NCI-H446 treated with DMSO at 0.1 percent for 48 hours (cell line): Measurements from ENCODE around the gene LEFTY1.
A peak's percentile ranks its signal among the peaks of the same experiment; 100 is the strongest.

Experiments
- DNase-seq: peaks from one replicate; lab custom pipeline; 2025; lab: John Stamatoyannopoulos, UW

The LEFTY1 gene

DNA sequence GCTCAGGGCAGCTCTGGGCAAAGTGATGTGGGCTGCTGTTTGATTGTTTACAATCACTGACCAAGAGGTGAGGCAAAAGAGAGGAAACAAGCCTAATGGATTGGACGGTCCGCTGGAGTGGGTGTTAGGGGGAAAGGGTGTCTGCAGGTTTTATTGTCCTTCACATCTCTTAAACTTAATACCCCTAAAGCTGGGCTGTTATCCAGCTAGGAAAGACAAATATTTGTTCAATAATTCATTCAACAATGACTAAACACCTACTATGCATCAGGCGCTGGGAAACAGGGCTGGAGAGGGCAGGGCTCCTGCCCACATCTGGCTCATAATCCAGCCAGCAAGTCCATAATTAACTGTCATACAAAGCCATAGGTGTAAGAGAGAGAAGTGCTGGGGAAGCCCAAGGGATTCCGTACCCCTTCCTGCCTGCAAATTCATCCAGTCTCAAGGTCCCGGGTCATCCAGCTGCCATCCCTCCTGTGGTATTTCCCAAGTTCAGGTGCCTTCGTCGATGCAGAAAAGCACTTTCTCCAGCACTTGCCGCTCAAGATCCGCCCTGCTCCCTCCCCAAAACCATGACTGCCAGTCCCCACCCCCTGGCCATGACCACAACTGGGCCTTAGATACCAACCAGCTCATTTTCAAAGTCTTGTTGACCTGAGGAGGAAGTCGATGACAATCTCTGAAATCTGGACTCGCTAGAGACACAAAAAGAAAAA is 17.4 kb downstream of the LEFTY1 start:
- no peak for DNase-seq

DNA sequence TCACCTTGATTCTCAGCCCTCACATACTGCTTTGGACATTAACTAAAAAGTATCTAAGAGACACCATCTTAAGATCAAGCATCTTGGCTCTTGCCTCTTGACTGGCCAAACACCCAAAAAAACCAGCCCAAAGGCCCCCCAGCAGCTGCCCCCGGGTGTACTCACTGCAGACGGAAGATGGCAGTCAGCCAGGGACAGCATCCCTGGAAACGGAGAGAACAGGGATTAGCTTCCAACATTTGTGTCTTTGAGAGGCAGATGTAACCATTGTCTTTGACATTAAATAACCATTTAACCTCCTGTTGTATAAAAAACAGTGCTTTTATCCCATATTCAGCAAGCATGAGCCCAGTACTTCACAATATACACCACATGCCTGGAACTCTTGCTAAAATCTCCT is 18.0 kb downstream of the LEFTY1 start:
- DNase-seq = no peak

DNA sequence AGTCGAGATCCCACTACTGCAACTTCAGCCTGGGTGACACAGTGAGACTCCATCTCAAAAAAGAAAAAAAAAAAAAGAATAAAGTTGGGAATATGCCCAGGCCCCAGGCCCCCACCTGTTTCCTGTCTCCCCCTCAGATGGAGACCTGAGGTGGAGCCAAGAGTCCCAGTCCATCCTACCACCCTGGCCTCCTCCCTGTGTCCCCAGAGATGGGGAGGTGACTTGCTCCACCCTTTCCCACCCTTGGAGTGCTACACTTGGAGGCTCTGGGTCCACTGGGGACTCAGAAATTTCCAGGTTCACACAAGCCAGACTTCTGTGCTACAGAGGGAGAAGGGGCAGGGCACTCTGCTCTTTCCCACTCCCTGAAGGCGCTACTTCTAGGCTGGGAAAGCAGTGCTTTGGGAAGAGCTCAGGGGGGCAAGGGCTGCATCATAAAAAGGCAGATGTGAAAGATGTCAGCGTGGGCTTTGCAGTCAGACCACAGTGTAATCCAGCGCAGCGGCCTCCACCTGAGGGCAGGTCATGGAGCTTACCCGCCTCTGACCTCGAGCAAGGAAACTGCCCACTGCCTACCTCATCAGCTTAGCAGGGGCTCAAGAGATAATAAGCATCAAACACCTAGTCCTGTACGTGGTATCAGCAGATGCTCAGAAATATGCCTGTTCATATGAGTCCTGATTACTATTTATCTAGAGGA is 20.2 kb downstream of the LEFTY1 start:
- no peak for DNase-seq

DNA sequence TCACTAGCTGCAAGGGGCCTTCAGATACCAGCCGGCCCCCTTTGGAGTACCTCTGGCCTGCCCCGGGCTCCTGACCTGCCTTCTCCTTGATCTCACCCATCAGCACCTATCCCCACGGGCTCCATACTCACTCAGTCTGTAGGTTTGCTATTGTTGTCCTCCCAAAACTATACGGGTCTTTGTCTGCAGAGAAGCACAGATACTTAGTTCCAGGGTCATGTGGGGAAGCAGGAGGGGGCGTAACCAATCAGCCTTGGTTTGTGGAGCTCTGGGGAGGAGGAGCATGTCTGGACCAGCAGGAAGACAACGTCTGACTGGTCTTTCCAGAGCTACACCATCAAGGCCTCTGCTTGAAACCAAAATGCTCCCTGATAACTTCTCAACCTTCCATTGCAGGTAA is 22.0 kb downstream of the LEFTY1 start:
- no peak for DNase-seq

DNA sequence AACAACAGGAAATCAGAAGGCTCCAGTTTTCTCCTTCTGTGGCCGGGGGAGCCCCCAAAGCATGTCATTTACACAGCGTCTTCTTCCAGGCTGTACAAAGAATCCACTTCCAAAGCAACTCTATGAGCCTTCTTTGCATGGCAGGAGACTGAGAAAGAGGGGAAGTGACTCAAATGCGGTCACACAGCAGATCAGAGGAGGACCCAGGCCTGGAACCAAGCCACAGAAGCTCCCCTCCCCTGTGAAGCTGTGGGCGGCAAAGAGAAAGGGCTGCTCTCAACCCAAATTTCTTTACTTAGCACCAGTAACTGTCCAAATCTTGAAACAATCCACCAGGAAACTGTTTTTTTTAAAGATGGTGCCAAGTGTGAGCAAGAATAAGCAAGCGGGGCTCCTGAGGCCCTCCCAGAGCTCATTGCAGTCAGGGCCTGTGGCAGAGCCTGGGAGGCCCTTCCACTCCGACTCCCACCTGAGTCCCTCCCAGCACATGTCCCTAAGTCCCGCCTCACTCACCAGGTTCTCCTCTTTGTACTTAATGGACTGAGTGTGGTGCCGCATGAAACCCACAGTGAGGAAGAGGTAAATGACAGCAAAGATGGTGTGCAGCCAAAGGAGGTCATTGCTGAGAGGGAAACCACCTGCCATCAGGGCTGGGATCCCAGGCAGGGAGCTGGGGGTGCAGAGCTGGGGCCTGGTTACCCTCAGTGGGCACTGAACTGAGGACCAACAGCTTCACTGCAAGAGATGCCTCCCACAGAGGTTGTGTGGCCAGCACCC is 22.7 kb downstream of the LEFTY1 start:
- DNase-seq = no peak

DNA sequence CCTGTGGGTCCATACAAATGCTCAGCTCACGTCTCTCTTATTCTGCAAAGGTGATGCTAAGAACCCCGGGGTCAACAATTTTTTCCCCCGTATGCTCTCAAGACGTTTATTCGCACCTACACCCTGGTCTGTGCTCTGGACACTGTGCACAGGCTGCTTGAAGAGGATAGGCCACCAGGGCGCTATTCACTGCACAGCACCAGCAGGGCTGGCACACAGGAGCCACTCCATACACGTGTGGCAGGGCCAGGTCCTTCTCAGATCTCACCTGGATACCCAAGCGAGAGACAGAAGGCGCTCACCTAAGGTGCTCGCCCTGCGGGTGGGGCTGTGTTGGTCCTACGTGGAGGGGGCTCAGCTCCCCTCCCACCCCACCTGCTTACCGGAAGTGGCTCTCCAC is 23.4 kb downstream of the LEFTY1 start:
- no peak for DNase-seq

DNA sequence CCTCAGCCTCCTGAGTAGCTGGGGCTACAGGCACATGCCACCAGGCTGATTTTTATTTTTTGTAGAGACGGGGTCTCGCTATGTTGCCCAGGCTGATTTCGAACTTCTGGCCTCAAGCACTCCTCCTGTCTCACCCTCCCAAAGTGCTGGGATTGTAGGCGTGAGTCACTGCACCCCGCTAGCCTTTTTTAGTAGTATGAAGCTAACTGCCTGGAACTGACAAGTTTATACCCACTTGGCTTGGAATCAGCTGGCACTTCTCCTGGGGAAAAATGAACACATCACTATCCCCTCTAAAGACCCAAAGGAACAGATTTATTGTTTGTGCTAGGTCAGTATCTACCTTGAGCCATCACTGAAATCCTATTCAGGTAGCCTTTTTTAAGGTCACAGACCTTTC is 25.8 kb downstream of the LEFTY1 start:
- DNase-seq = peak; percentile 21

DNA sequence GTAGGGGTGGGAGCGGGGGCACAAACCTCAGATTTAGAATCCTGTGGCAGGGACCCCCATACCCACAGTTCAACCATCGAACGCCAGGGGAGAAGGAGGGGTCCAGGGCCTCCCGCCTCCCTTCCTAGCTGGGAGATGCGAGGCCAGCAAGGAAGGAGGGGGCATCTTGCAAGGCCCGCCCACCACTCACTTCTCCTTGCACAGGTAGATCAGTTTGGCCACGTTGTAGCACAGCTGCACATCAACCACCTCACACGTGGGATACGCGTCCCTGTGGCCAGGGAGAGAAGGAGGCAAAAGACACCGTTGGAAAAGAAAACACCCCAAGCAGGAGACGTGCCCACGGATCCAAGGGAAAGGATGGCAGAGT is 26.4 kb downstream of the LEFTY1 start:
- DNase-seq = no peak

DNA sequence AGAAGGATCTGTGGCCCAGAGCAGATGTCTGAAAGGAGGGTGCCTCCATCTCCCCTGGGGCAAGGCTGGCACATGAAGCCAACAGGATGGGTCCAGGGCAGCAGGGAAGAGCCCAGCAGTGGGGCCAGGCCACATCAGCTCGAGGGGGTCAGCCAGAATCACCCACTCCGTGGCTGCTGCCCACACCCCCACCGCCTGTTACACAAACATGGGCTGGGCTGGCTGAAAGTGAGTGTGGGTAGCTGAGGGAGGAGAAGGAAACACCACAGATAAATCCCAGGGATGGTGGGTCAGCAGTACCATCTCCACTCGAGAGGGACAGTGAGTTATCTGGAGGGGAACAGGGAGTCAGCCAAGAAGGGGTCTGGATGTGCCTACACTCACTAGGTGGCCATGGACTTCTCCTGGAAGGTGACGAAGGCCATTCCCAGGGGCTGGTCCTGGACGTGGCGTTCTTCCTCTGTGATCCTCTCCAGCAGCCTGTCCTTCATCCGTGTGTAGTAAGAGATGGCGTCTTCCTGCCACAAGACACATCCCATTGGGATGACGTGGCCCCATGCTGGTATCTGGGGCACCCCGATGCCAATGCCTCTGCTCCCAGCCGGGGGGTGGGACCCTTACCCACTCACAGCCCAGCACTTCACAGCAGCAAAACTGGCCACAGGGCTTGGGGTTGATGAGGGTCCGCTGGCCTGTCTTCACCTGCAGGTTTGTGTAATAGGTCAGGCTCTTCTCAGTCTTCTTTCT is 26.9 kb downstream of the LEFTY1 start:
- no peak for DNase-seq

DNA sequence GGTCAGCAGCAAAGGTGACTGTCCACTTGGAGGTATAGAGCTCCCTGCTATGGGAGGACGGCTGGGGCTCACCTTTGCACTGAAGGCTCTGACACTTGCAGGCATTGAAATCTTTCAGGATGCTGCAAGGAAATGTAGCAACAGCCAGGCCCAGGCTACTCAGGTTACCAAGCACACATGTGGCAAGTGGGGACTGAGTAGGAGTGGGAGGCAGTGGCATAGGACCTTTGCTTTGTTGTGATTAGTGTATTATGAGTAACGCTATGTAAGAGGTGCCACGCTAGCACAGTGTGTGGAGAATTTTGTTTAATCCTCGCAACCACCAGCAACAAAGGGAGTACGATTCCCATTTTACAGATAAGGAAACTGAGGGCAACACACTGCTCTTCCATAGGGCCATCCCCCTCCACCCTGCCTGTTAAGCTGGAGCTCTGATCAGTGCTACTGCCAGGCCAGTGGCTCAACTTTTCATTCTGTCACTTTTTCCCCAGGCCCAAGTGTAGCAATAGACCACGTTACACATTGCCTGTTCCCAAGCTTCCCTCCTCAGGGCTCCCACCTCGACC is 28.0 kb downstream of the LEFTY1 start:
- DNase-seq = no peak

DNA sequence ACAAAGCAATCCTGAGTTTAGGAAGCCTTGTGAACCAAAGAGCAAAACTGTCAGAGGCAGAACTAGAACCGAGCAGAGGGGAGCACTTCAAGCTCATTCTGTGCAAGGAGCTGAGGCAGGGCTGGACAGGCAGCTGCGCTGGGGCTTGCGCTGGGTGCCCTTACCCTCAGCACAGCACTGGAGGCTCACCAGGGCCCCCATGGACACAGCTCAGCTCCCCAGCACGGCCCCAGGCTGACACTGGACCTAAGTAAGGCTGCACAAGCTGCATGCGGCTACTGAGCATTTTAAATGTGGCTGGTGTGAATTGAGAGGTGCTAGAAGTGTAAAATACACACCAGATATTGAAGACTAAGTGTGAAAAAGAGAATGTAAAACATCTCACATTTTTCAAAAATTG is 28.8 kb downstream of the LEFTY1 start:
- no peak for DNase-seq

DNA sequence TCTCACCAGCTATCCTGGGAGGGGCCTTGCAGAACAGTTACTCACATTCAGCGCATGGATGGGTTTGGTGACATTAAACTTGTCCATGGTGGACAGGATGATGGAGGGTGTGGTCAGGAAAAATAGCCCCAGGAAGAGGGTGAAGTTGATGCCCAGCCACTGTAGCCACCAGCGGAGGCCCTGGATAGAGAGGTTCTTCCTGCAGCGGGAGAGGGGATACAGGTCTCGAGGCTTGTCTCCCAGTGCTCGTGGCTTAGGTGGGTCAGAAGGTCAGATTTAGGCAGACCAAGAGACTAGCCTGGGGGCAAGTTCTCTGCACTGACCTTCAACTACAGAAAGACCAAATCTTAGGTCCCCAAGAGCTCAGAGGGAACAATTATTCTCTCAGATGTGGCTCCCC is 29.8 kb downstream of the LEFTY1 start:
- no peak for DNase-seq

DNA sequence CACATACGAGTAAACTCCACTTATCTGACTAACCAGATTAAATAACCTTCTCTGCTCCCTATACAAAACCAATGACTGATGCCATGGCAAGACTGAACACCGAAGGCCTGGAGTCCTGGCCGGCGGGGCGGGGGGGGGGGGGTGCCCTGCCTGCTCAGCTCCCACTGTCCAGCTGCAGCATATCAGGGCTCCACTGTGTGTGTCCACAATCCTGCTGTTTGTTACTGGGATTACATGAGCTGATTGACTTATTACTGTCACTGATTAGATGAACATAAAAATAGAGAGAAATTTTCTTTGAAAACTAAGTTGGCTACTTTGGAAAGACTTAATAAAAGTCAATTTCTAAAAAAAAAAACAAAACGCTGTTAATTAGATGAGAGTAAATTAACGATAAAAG is 31.7 kb downstream of the LEFTY1 start:
- DNase-seq = no peak

DNA sequence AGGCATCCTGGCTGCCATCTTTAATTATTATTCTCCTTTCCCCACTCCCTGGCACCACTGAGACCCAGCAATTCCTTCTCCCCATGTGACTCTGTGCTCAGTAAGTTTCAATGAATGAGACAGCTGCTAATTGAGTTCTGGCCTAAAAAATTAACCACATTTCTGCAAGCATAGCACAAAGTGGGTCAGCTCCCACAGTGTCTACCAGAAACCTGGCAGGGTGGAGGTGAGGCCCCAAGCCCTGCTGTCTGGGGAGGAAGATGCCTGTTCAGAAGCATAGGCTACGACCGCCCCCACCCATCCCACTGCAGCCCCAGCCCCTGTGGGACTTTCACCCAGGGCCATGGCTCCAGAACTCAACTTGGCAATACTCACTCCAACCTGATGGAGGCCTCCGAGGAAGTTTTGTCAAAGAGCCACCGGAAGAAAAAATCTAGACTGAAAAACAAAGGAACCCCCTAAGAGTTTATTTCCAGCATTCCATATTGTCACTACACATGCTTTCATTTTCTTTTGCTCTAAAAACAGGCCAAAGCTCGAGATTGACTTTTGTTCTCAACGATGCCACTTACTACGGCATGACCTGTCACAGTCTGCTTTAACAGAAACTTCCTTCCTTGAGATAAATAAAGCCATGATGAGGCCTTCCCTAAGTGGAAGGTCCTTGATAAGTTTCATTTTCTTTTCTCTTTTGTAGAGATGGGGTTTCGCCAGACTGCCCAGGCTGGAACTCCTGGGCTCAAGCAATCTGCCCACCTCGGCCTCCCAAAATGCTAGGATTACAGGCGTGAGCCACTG is 33.2 kb downstream of the LEFTY1 start:
- no peak for DNase-seq

DNA sequence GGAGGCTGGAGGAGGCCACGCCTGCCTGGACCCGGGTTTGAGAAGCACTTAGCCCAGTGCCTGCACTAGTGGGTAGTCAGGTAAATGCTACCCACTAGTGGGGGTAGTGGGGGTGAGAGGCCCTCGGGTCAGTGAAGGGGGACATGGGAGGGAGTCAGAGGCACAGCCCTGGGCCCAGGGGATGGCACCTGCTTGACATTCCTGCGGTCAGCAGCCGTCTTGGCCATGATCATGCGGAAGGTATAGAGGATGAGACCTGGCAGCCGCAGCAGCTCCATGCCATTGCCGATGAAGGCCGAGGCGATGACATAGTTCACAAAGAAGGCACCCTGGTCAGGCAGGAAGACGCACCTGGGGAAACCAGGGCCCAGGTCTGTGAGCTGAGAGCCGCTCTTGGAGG is 35.5 kb downstream of the LEFTY1 start:
- DNase-seq = no peak

DNA sequence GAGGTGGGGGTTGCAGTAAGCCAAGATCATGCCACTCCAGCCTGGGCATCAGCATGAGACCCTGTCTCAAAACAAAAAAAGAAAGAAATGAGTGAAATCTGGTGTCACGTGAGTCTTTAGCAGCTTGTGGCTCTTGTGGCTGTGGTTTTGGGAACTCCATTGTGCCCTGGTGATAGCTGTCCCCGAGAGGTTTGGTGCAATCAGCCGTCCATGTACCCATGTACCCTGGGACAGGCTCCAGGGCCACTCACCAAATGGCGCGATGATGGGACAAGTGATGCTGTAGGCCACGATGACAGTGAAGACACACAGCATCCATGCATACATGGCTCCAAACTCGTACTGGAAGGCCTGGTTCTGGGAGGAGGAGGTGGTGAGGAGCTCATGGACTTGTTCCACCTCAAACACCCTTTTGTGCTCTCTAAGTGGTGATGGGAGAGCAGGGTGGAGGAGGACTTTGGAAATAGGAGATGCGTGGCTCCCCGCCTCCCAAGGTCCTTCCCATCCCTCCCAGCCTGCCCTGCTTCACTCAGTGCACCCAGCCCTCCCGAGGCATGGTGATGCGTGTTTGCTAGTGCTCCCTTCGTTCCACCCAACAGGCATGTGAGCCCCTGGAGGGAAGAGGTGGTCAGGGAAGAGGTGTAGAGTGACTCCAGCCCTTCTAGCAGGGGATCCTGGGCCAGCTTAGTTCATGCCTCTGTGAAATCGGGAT is 36.4 kb downstream of the LEFTY1 start:
- DNase-seq = no peak

DNA sequence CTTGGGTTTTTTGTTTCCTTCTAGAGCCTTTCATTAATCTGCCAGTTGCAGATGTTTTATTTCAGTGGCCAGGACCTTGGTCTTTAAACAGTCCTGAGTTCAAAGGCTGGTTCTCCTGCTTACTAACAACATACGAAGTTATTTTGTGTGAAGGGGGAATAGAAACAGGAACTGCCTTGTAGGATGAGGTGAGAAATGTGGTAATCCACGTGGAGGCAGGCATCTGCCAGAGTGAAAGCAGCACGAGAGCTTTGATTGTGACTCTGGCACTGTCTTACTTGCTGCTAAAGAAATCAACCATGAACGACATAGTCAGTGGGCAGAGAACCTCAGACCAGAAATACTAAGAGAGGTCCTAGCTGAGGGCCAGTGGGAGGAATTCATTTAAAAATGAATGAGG is 37.1 kb downstream of the LEFTY1 start:
- DNase-seq = no peak

DNA sequence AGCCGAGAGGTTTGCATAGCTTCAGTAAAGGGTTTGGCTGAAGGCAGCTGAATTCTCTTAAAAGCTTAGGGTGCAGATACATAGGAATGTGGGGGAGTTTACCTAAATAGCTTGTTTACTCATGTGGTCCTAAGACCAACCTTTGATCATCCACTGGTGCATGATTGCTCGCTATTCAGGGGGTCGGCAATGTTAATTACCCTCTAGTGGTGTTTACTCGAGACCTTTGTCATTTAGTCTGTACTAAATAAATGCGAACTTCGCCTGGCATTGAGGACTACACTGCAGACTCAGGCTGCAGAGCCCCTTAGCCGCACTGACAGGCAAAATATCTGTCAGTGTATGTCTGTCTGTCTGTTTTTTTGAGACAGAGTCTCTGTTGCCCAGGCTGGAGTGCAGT is 38.6 kb downstream of the LEFTY1 start:
- no peak for DNase-seq

DNA sequence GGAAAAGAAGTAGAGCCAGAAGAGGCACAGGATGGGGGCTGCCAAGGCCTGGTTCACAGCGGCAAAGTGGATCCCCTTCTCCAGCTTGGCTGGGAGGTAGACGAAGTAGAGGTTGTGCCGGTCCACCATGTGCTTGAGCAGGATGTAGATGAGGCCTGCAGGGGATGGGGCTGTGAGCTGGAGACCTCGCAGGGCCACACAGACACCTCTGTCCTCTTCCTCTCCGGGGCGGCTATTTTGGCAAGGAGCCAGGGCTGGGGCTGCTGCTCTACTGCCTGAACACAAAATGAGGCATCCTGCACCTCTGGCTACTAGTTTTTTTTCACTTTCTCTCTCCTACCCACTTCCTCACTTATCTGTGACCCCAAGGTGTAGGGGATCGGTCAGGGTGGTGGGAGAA is 39.0 kb downstream of the LEFTY1 start:
- DNase-seq = no peak

DNA sequence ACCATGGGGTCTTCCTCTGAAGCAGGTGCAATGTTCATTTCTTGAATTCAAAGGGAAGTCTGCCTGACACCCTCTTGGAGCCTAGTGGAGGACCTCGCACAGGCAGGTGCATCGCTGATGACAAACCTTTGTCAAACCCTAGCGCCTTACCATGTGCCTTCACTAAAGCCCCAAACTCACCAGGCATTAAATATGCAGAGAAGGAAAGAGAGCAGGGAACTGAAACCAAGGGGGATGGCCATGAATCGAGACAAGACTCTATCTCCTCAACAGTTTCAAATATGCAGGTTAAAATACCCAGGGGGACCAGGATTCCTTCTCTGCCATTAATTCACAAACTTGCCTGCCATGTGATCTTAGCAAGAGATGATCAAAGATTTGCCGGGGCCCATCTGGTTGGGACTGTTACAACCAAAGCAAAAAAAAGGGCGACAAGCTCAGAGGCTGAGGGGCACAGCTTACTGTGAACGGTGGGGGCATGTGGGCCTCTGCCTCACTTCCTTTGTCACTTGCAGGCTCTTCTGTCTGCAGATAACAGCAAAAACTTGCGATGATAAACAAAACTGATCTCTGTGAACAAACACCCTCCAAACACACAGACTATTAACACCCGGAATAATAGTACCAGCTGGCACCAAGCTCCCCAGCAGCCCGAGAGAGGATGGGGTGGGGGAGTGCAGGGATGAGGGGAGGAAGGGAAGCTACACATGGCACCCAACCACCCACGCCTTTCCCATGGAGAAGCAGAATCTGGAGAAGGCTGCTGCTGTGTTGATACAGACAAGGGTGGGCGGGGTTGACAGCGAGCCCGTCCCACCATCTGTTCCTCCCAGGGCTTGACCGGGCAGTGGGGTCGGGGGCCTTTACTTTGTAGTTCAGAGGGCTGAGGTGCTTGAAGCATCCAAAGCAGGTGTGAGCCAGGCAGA is 40.7 kb downstream of the LEFTY1 start:
- no peak for DNase-seq
